ENCODE data around the gene GDE1.

DNA sequence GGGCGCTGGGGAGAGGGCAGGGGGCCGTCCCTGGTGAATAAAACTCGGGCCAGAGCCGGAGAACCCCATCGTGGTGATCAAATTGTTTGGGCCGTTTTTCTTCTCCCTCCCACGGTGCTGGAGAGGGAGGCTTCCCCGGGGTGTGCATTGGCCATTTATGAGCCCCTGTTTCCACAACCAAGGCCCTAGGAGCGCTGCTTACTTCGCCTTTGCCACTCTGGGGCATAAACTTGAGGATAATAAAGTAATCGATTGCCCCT, 2.4 kb upstream of the GDE1 start:
- TF ChIP-seq ZFP30 (CRISPR knock-in tag; IDR thresholded peaks at IDR 0.05): no peak
- TF ChIP-seq CREB5 (CRISPR knock-in tag; IDR thresholded peaks at IDR 0.05; ENCODE audit: low read depth): no peak
- TF ChIP-seq PPARA (CRISPR knock-in tag; IDR thresholded peaks at IDR 0.05; ENCODE audit: borderline replicate concordance): no peak
- TF ChIP-seq GLIS3 (CRISPR knock-in tag; IDR thresholded peaks at IDR 0.05): no peak
- TF ChIP-seq, protein P1, sequence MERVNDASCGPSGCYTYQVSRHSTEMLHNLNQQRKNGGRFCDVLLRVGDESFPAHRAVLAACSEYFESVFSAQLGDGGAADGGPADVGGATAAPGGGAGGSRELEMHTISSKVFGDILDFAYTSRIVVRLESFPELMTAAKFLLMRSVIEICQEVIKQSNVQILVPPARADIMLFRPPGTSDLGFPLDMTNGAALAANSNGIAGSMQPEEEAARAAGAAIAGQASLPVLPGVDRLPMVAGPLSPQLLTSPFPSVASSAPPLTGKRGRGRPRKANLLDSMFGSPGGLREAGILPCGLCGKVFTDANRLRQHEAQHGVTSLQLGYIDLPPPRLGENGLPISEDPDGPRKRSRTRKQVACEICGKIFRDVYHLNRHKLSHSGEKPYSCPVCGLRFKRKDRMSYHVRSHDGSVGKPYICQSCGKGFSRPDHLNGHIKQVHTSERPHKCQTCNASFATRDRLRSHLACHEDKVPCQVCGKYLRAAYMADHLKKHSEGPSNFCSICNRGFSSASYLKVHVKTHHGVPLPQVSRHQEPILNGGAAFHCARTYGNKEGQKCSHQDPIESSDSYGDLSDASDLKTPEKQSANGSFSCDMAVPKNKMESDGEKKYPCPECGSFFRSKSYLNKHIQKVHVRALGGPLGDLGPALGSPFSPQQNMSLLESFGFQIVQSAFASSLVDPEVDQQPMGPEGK (CRISPR knock-in tag; IDR thresholded peaks at IDR 0.05; ENCODE audit: borderline replicate concordance): no peak

Measured in SK-N-SH treated with all-trans-retinoic acid at 6 μM for 48 hours (cell line).